Measurements from ENCODE around the gene TNFRSF19.

DNA sequence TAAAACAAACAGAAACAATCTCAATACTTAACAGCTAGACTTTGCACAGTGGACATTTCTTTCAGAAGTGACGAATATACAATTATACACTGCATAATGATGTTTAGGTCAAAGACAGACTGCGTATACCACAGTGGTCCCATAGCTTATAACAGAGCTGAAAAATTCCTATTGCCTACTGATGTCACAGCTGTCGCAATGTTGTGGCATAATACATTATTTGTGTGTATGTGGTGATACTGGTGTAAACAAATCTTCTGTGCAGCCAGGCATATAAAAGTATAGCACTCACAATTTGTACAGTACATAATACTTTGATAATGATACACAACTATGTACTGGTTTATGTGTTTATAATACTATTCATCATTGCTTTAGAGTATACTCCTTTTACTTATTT lies 116.7 kb downstream of the TNFRSF19 start:
- TF ChIP-seq, protein P1, sequence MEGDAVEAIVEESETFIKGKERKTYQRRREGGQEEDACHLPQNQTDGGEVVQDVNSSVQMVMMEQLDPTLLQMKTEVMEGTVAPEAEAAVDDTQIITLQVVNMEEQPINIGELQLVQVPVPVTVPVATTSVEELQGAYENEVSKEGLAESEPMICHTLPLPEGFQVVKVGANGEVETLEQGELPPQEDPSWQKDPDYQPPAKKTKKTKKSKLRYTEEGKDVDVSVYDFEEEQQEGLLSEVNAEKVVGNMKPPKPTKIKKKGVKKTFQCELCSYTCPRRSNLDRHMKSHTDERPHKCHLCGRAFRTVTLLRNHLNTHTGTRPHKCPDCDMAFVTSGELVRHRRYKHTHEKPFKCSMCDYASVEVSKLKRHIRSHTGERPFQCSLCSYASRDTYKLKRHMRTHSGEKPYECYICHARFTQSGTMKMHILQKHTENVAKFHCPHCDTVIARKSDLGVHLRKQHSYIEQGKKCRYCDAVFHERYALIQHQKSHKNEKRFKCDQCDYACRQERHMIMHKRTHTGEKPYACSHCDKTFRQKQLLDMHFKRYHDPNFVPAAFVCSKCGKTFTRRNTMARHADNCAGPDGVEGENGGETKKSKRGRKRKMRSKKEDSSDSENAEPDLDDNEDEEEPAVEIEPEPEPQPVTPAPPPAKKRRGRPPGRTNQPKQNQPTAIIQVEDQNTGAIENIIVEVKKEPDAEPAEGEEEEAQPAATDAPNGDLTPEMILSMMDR (IDR thresholded peaks at IDR 0.05), result no peak
- no peak for TF ChIP-seq POLR2A (IDR thresholded peaks at IDR 0.05)

Measured in heart left ventricle (tissue), 13 donors.